Suprapubic skin (tissue), 3 donors: ENCODE results near the gene PLAAT1.

Experiments used
- POLR2A ChIP-seq, 2 donors: fragments of 450-650 bp; IDR thresholded peaks; one replicate each; pipeline ENCODE4 v1.6.1; 2017; ENCODE audit warnings: antibody characterized with exemption in 2 of 2, mild to moderate bottlenecking in 2 of 2, moderate library complexity in 2 of 2
- TF ChIP-seq, protein P1 (sequence below), 2 donors: fragments of 200-600 bp in 1 of 2; fragments of 450-650 bp in 1 of 2; sonication (generic) in 1 of 2; IDR thresholded peaks; one replicate each; pipeline ENCODE4 v1.5.1; 2016 to 2019; ENCODE audit warnings: antibody characterized with exemption in 2 of 2, mild to moderate bottlenecking in 1 of 2, moderate library complexity in 1 of 2

DNA sequence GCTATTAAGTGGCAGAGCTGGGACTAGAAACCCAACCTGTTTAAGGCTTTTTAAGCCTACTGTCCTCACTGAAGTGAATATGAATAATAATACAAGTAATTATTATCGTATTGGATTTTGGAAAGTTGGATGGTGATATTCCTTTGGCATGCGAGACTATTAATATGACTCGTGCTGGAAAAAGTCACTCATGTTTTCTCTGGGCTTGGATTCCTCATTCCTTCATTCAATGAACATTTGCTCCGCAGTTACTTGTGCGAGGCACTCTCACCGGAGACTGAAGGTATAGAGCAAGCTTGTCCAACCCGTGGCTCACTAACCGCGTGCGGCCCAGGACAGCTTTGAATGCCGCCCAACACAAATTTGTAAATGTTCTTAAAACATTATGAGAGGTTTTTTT, 694 bp downstream of the PLAAT1 start:
- TF ChIP-seq, protein P1, sequence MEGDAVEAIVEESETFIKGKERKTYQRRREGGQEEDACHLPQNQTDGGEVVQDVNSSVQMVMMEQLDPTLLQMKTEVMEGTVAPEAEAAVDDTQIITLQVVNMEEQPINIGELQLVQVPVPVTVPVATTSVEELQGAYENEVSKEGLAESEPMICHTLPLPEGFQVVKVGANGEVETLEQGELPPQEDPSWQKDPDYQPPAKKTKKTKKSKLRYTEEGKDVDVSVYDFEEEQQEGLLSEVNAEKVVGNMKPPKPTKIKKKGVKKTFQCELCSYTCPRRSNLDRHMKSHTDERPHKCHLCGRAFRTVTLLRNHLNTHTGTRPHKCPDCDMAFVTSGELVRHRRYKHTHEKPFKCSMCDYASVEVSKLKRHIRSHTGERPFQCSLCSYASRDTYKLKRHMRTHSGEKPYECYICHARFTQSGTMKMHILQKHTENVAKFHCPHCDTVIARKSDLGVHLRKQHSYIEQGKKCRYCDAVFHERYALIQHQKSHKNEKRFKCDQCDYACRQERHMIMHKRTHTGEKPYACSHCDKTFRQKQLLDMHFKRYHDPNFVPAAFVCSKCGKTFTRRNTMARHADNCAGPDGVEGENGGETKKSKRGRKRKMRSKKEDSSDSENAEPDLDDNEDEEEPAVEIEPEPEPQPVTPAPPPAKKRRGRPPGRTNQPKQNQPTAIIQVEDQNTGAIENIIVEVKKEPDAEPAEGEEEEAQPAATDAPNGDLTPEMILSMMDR (IDR thresholded peaks at IDR 0.05), result no peak
- TF ChIP-seq POLR2A (IDR thresholded peaks at IDR 0.05), result no peak
